Limb (tissue), 2 donors: Measurements from ENCODE around the gene LDB3.
A peak's percentile ranks its signal among the peaks of the same experiment; 100 is the strongest.
"Not testable (repeated sequence)": the region's sequence is repeated elsewhere in the genome, so short reads cannot be mapped to it uniquely, and the experiment has no call there.

ENCODE experiments used
- DNase-seq, 2 donors: peaks; one replicate each; pipeline ENCODE4 v3.0.0-alpha.2; 2016; ENCODE audit errors: extremely low spot score in 2 of 2

Gene LDB3

GRCh38 chr10:86668297-86669165 is at the start of gene LDB3:
TSS of gene LDB3 (plus strand) at chr10:86668511. CDS start at chr10:86668692, 181 bp downstream.
- no peak for DNase-seq

- DNase-seq: no peak
Observed at GRCh38 chr10:86628311-86628710, 40.0 kb upstream of the LDB3 start.

GRCh38 chr10:86630079-86630478 is 38.2 kb upstream of the LDB3 start:
- DNase-seq: peak in 1 of 2 donors; percentile 38

- peak; percentile 36 to 69 for DNase-seq
Observed at GRCh38 chr10:86632009-86632800, 36.1 kb upstream of the LDB3 start.

GRCh38 chr10:86632951-86633350 is 35.4 kb upstream of the LDB3 start:
- DNase-seq: no peak

GRCh38 chr10:86635402-86635801 is 32.9 kb upstream of the LDB3 start:
- no peak for DNase-seq

- no peak for DNase-seq
Observed at GRCh38 chr10:86636311-86636710, 32.0 kb upstream of the LDB3 start.

GRCh38 chr10:86642021-86642420 is 26.3 kb upstream of the LDB3 start:
- DNase-seq: no peak

GRCh38 chr10:86642499-86642898 is 25.8 kb upstream of the LDB3 start:
- no peak for DNase-seq

GRCh38 chr10:86644152-86644793 is 24.0 kb upstream of the LDB3 start:
- DNase-seq: peak in 1 of 2 donors; percentile 30

- DNase-seq: no peak
Observed at GRCh38 chr10:86644794-86645445, 23.4 kb upstream of the LDB3 start.

- DNase-seq: not testable (repeated sequence)
Observed at GRCh38 chr10:86645621-86646165, 22.6 kb upstream of the LDB3 start.

GRCh38 chr10:86646532-86646931 is 21.8 kb upstream of the LDB3 start:
- DNase-seq: peak in 1 of 2 donors; percentile 29

GRCh38 chr10:86646933-86647332 is 21.4 kb upstream of the LDB3 start:
- no peak for DNase-seq

GRCh38 chr10:86647773-86648703 is 20.3 kb upstream of the LDB3 start:
- no peak for DNase-seq

- DNase-seq: peak; percentile 69 to 76
Observed at GRCh38 chr10:86648704-86649427, 19.4 kb upstream of the LDB3 start.

- peak in 1 of 2 donors; percentile 28 for DNase-seq
Observed at GRCh38 chr10:86649471-86650150, 18.7 kb upstream of the LDB3 start.

- DNase-seq: no peak
Observed at GRCh38 chr10:86650151-86650550, 18.2 kb upstream of the LDB3 start.

- peak in 1 of 2 donors; percentile 29 for DNase-seq
Observed at GRCh38 chr10:86651021-86651471, 17.3 kb upstream of the LDB3 start.
